HG03571 (cell line): ENCODE measurements around the gene IL19.
"Not testable (repeated sequence)": the region's sequence is repeated elsewhere in the genome, so short reads cannot be mapped to it uniquely, and the experiment has no call there.

Experiments
- ATAC-seq: cut with Tn5 transposase; IDR thresholded peaks from one replicate; pipeline ENCODE4 v1.9.1; 2021; ENCODE audit not compliant: unreplicated experiment

The IL19 gene

GRCh38 chr1:206772243-206772937 is 1.8 kb downstream of the IL19 start, which contains the start of gene IL10:
Gene IL10 (minus strand): TSS chr1:206772494. CDS start chr1:206772435, 59 bp downstream.
- ATAC-seq: no peak

- no peak for ATAC-seq
Measured at GRCh38 chr1:206774093-206774492, 3.5 kb downstream of the IL19 start.

- no peak for ATAC-seq
Measured at GRCh38 chr1:206776229-206776628, 5.7 kb downstream of the IL19 start.

- ATAC-seq: no peak
Measured at GRCh38 chr1:206778031-206778430, 7.5 kb downstream of the IL19 start.

GRCh38 chr1:206778911-206779310 is 8.3 kb downstream of the IL19 start:
- ATAC-seq: not testable (repeated sequence)

- ATAC-seq: no peak
Measured at GRCh38 chr1:206779638-206780037, 9.1 kb downstream of the IL19 start.

GRCh38 chr1:206782448-206782847 is 11.9 kb downstream of the IL19 start:
- ATAC-seq: peak; percentile 68

GRCh38 chr1:206783506-206783905 is 12.9 kb downstream of the IL19 start:
- ATAC-seq: no peak

GRCh38 chr1:206784471-206784903 is 13.9 kb downstream of the IL19 start:
- peak; percentile 63 for ATAC-seq

- no peak for ATAC-seq
Measured at GRCh38 chr1:206785182-206785765, 14.7 kb downstream of the IL19 start.

GRCh38 chr1:206786212-206786886 is 15.8 kb downstream of the IL19 start:
- ATAC-seq: no peak

- ATAC-seq: no peak
Measured at GRCh38 chr1:206787891-206788290, 17.3 kb downstream of the IL19 start.

- no peak for ATAC-seq
Measured at GRCh38 chr1:206788487-206789050, 18.0 kb downstream of the IL19 start.

GRCh38 chr1:206790502-206791250 is 20.1 kb downstream of the IL19 start:
- no peak for ATAC-seq

GRCh38 chr1:206792939-206793607 is 22.5 kb downstream of the IL19 start:
- ATAC-seq: peak; percentile 46

- no peak for ATAC-seq
Measured at GRCh38 chr1:206793620-206794019, 23.0 kb downstream of the IL19 start.

GRCh38 chr1:206794294-206794908 is 23.8 kb downstream of the IL19 start:
- no peak for ATAC-seq

GRCh38 chr1:206796116-206796515 is 25.5 kb downstream of the IL19 start:
- no peak for ATAC-seq

- ATAC-seq: no peak
Measured at GRCh38 chr1:206796981-206797402, 26.4 kb downstream of the IL19 start.
